HEK293 (cell line): ENCODE measurements around the gene RIPK4.

Source experiments
- CTCF ChIA-PET: fragments of 350-600 bp; formaldehyde crosslinking; extraction: SDS; loops from one replicate; lab custom pipeline; 2021; ENCODE audit warnings: antibody characterized with exemption; lab: Yijun Ruan, JAX
- POLR2A ChIA-PET: fragments of 300-600 bp; formaldehyde crosslinking; extraction: SDS; loops from one replicate; lab custom pipeline; 2020; ENCODE audit warnings: antibody characterized with exemption, inconsistent platforms; lab: Yijun Ruan, JAX
- H3K27ac ChIP-seq: fragments of 200-500 bp; sonication (Bioruptor generic); 2 replicates; pipeline ENCODE4 v1.5.1; 2014; ENCODE audit warnings: low read depth, low read length, control low read depth, inconsistent platforms; ENCODE audit errors: extremely low read depth
- H3K36me3 ChIP-seq, 2 experiments: fragments of 200-500 bp in 1 of 2; sonication (Bioruptor generic) in 1 of 2; 1 replicate in 1 of 2; 2 replicates in 1 of 2; pipeline ENCODE4 v1.5.1; 2014 to 2017; ENCODE audit warnings: inconsistent platforms in 2 of 2, low read length in 2 of 2; ENCODE audit not compliant: control insufficient read depth in 2 of 2, insufficient read depth in 1 of 2
- H3K4me1 ChIP-seq: fragments of 200-500 bp; sonication (Bioruptor generic); 2 replicates; pipeline ENCODE4 v1.5.1; 2014; ENCODE audit warnings: mild to moderate bottlenecking, low read length, inconsistent platforms; ENCODE audit not compliant: control insufficient read depth, insufficient read depth
- H3K4me3 ChIP-seq: 2 replicates; pipeline ENCODE4 v1.5.1; 2011; ENCODE audit warnings: low read depth, mild to moderate bottlenecking, control low read depth, low read length, moderate library complexity
- H3K9me3 ChIP-seq: fragments of 200-500 bp; sonication (Bioruptor generic); 2 replicates; pipeline ENCODE4 v1.5.1; 2014; ENCODE audit warnings: low read depth, low read length, inconsistent platforms; ENCODE audit not compliant: control insufficient read depth, insufficient read depth
- HOXD13 ChIP-seq: sonication (generic); formaldehyde crosslinking; IDR thresholded peaks from 2 replicates; pipeline ENCODE4 v1.8.0; 2022; ENCODE audit warnings: missing genetic modification reagents, borderline replicate concordance
- KLF1 ChIP-seq: fragments of 450-650 bp; formaldehyde crosslinking; IDR thresholded peaks from 2 replicates; pipeline ENCODE4 v1.5.1; 2016; ENCODE audit warnings: missing biosample characterization, missing genetic modification characterization
- KLF16 ChIP-seq: fragments of 450-650 bp; formaldehyde crosslinking; IDR thresholded peaks from 2 replicates; pipeline ENCODE4 v1.5.1; 2017; ENCODE audit warnings: missing biosample characterization, missing genetic modification characterization
- PRDM10 ChIP-seq: fragments of 450-650 bp; formaldehyde crosslinking; IDR thresholded peaks from 2 replicates; pipeline ENCODE4 v1.5.1; 2016; ENCODE audit warnings: missing biosample characterization, missing genetic modification characterization
- SETDB1 ChIP-seq: IDR thresholded peaks from one replicate; pipeline ENCODE4 v1.6.1; 2017; ENCODE audit warnings: mild to moderate bottlenecking, low read length, moderate library complexity, mixed read lengths; ENCODE audit not compliant: insufficient read length
- TRIM28 ChIP-seq: IDR thresholded peaks from 2 replicates; pipeline ENCODE4 v1.6.1; 2011; ENCODE audit warnings: low read length, control low read depth, borderline replicate concordance
- ZBTB26 ChIP-seq: fragments of 450-650 bp; formaldehyde crosslinking; optimal IDR thresholded peaks from 2 replicates; pipeline ENCODE3; 2016; ENCODE audit warnings: missing biosample characterization, mild to moderate bottlenecking, missing genetic modification characterization
- ZNF146 ChIP-seq: fragments of 450-650 bp; formaldehyde crosslinking; IDR thresholded peaks from 2 replicates; pipeline ENCODE4 v1.5.1; 2016; ENCODE audit warnings: missing biosample characterization, missing genetic modification characterization
- ZNF157 ChIP-seq: fragments of 450-650 bp; formaldehyde crosslinking; IDR thresholded peaks from 2 replicates; pipeline ENCODE4 v1.5.1; 2016; ENCODE audit warnings: missing biosample characterization, missing genetic modification characterization
- ZNF202 ChIP-seq: fragments of 450-650 bp; formaldehyde crosslinking; IDR thresholded peaks from 2 replicates; pipeline ENCODE4 v1.5.1; 2016; ENCODE audit warnings: missing biosample characterization, missing genetic modification characterization, borderline replicate concordance
- ZNF37A ChIP-seq: fragments of 450-650 bp; IDR thresholded peaks from 2 replicates; pipeline ENCODE4 v1.5.1; 2018; ENCODE audit warnings: missing biosample characterization, missing genetic modification characterization
- ZNF488 ChIP-seq: fragments of 450-650 bp; formaldehyde crosslinking; IDR thresholded peaks from 2 replicates; pipeline ENCODE4 v1.5.1; 2016; ENCODE audit warnings: missing biosample characterization, missing genetic modification characterization
- ZNF555 ChIP-seq: fragments of 450-650 bp; formaldehyde crosslinking; conservative IDR thresholded peaks from 2 replicates; pipeline ENCODE4 v1.5.1; 2017; ENCODE audit warnings: missing biosample characterization, mild to moderate bottlenecking, missing genetic modification characterization, inconsistent platforms
- ZNF560 ChIP-seq: fragments of 450-650 bp; formaldehyde crosslinking; IDR thresholded peaks from 2 replicates; pipeline ENCODE4 v1.5.1; 2017; ENCODE audit warnings: missing biosample characterization, missing genetic modification characterization, borderline replicate concordance
- ZNF623 ChIP-seq: fragments of 450-650 bp; formaldehyde crosslinking; IDR thresholded peaks from 2 replicates; pipeline ENCODE4 v1.5.1; 2016; ENCODE audit warnings: missing biosample characterization, missing genetic modification characterization
- ZNF664 ChIP-seq: fragments of 450-650 bp; formaldehyde crosslinking; IDR thresholded peaks from 2 replicates; pipeline ENCODE4 v1.5.1; 2016; ENCODE audit warnings: missing biosample characterization, missing genetic modification characterization
- ZNF701 ChIP-seq: fragments of 450-650 bp; formaldehyde crosslinking; IDR thresholded peaks from 2 replicates; pipeline ENCODE4 v1.5.1; 2016; ENCODE audit warnings: missing biosample characterization, missing genetic modification characterization
- ZNF830 ChIP-seq: fragments of 450-650 bp; IDR thresholded peaks from 2 replicates; pipeline ENCODE4 v1.5.0; 2018; ENCODE audit warnings: missing biosample characterization, missing genetic modification characterization, low read depth, mild to moderate bottlenecking, moderate library complexity
- TF ChIP-seq, protein P1 (sequence below): fragments of 450-650 bp; formaldehyde crosslinking; IDR thresholded peaks from 2 replicates; pipeline ENCODE4 v1.5.1; 2017; ENCODE audit warnings: missing biosample characterization, mild to moderate bottlenecking, missing genetic modification characterization, moderate library complexity

Gene RIPK4

GRCh38 chr21:41706263-41706639 lies 60.6 kb downstream of the RIPK4 start (continued):
- TF ChIP-seq, protein P1, sequence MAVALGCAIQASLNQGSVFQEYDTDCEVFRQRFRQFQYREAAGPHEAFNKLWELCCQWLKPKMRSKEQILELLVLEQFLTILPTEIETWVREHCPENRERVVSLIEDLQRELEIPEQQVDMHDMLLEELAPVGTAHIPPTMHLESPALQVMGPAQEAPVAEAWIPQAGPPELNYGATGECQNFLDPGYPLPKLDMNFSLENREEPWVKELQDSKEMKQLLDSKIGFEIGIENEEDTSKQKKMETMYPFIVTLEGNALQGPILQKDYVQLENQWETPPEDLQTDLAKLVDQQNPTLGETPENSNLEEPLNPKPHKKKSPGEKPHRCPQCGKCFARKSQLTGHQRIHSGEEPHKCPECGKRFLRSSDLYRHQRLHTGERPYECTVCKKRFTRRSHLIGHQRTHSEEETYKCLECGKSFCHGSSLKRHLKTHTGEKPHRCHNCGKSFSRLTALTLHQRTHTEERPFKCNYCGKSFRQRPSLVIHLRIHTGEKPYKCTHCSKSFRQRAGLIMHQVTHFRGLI: no peak

GRCh38 chr21:41705546-41706262 lies 61.1 kb downstream of the RIPK4 start:
- Histone ChIP-seq H3K4me3 (no peak overlapping the region), H3K36me3 (no peaks in the 10 kb centered on the region), H3K27ac (no peak overlapping the region; the same call in 1 of the 2 replicates), H3K9me3 (no peaks in the 10 kb centered on the region), H3K4me1 (peaks cover 5% of the 10 kb centered on the region; the same call in 1 of the 2 replicates)
- TF ChIP-seq ZNF701 (tag by site-specific recombination) (no peak), ZNF488 (no peak)
- ChIA-PET POLR2A (no interaction called here), CTCF (no interaction called here)

- H3K4me1 ChIP-seq: peaks cover 5% of the 10 kb centered on the region; the same call in 1 of the 2 replicates
- TF ChIP-seq ZNF555 (no peak), KLF1 (peak; percentile 77)
- H3K4me3 ChIP-seq: no peak overlapping the region
- H3K36me3 ChIP-seq: no peaks in the 10 kb centered on the region
- CTCF ChIA-PET: no interaction called here
- POLR2A ChIA-PET: no interaction called here
- H3K9me3 ChIP-seq: no peaks in the 10 kb centered on the region
- H3K27ac ChIP-seq: no peak overlapping the region
Observed at GRCh38 chr21:41703857-41704501, 62.9 kb downstream of the RIPK4 start.

DNA sequence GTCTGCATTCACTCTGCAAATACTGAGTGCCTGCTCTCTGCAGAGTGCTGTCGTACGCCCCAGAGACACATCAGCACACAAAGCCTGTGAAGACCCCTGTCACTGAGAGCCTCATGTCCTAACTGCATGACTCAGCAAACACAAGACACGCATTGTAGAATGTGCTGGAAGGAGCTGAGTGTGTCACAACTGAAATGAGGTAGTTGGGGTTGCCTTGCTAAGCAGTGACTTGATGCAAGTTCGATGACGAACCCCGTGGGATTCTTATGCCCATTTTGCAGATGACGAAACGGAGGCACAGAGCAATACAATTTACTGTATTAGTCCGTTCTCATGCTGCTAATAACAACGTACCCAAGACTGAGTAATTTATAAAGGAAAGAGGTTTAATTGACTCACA lies 65.1 kb downstream of the RIPK4 start:
- POLR2A ChIA-PET: no interaction called here
- Histone ChIP-seq H3K36me3 (no peaks in the 10 kb centered on the region), H3K4me3 (no peak overlapping the region), H3K4me1 (peaks cover 5% of the 10 kb centered on the region; the same call in 1 of the 2 replicates), H3K9me3 (no peaks in the 10 kb centered on the region), H3K27ac (no peak overlapping the region)
- CTCF ChIA-PET: no interaction called here
- TF ChIP-seq ZNF560 (tag by site-specific recombination): no peak
- TF ChIP-seq ZNF146 (tag by site-specific recombination): no peak
- TF ChIP-seq HOXD13: no peak
- no peak for TF ChIP-seq KLF16 (tag by site-specific recombination)
- no peak for TF ChIP-seq PRDM10 (tag by site-specific recombination)
- no peak for TF ChIP-seq ZNF830 (tag by site-specific recombination)
- TF ChIP-seq ZNF664 (tag by site-specific recombination): no peak
- TF ChIP-seq ZNF157 (tag by site-specific recombination): no peak
- no peak for TF ChIP-seq SETDB1
- no peak for TF ChIP-seq ZNF623 (tag by site-specific recombination)
- TF ChIP-seq ZNF37A (tag by site-specific recombination): no peak
- no peak for TF ChIP-seq ZNF202 (tag by site-specific recombination)
- TF ChIP-seq ZBTB26 (tag by site-specific recombination): no peak
- no peak for TF ChIP-seq TRIM28
